ENCODE data around the gene PCBP3.
"Not testable (repeated sequence)": the region's sequence is repeated elsewhere in the genome, so short reads cannot be mapped to it uniquely, and the experiment has no call there.

Gene PCBP3

GRCh38 chr21:45828580-45829570 is 185.3 kb downstream of the PCBP3 start:
- DNase-seq (ENCODE audit: low read depth) = no peak

GRCh38 chr21:45829668-45830067 is 186.1 kb downstream of the PCBP3 start:
- no peak for DNase-seq (ENCODE audit: low read depth)

- DNase-seq (ENCODE audit: low read depth) = no peak
Observed at GRCh38 chr21:45830221-45830640, 186.7 kb downstream of the PCBP3 start.

DNA sequence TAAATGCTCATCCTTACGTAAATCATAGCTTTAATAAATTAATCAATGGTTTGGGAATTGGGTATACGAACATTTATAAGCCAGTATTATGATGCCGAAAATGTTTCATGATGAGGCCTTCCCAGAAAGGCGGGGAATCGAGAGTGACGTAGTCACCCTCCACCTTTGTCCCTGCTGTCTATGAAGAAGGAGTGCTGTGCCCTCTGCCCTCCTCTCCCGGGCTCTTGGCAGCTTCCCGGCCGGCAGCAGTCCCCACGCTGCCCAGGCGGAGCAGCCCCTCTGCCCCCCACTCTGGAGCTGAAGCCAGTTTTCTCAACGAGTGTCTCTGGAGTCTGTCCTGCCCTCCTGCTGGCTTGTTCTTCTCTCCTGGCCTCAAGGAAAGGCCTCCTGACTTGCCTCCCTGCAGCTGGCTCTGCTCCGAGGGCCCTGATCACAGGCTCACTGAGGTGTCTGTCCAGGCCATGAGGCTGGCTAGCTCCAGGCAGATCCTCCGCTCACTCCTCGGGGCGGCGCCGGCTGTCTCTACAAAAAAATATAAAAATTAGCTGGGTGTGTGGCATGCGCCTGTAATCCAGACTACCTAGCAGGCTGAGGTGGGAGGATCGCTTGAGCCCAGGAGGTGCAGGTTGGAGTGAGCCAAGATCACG is 187.3 kb downstream of the PCBP3 start:
- DNase-seq (ENCODE audit: low read depth) = no peak

DNA sequence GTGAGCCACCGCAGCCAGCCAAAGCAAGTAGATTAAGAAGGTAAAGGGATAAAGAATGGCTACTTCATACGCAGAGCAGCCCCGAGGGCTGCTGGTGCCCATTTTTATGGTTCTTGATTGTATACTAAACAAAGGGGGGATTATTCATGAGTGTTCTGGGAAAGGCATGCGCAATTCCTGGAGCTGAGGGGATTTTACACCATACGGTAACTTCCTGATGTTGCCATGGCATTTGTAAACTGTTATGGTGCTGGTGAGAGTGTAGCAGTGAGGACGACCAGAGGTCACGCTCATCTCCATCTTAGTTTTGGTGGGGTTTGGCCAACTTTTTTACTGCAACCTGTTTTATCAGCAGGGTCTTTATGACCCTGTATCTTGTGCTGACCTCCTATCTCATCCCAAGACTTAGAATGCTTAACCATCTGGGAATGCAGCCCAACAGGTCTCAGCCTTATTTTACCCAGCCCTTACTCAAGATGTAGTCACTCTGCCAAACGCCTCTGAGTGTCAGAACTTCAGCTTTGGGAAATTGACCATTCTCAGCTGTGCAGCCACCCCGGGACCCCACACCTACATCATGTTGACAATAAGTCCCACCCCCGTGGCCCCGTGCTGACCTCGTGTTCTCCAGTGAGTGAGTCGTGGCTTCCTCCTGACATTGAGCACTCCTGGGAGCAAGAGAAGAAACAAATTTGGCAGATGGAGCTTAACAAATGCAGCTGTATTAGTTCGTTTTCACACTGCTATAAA is 188.6 kb downstream of the PCBP3 start:
- DNase-seq (ENCODE audit: low read depth) = no peak

DNA sequence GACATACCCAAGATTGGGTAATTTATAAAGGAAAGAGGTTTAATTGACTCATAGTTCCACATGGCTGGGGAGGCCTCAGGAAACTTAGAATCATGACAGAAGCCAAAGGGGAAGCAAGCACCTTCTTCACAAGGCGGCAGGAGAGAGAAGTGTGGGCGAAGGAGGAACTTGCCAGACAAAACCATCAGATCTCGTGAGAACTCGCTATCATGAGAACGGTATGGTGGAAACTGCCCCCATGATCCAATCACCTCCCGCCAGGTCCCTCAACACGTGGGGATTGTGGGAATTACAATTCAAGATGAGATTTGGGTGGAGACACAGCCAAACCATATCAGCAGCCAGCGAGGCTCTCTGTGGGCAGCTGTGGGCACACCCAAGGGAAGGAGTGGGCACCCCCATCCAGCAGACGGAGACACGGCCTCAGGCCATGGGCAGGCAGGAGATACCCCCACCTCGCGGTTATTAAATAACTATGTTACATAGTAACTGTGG is 189.3 kb downstream of the PCBP3 start:
- not testable (repeated sequence) for DNase-seq (ENCODE audit: low read depth)

- no peak for DNase-seq (ENCODE audit: low read depth)
Observed at GRCh38 chr21:45833414-45833813, 189.9 kb downstream of the PCBP3 start.

GRCh38 chr21:45834026-45834715 is 190.6 kb downstream of the PCBP3 start:
- no peak for DNase-seq (ENCODE audit: low read depth)

- no peak for DNase-seq (ENCODE audit: low read depth)
Observed at GRCh38 chr21:45834821-45835293, 191.3 kb downstream of the PCBP3 start.

GRCh38 chr21:45835301-45836267 is 192.1 kb downstream of the PCBP3 start:
- DNase-seq (ENCODE audit: low read depth) = no peak

GRCh38 chr21:45836268-45836655 is 192.7 kb downstream of the PCBP3 start:
- DNase-seq (ENCODE audit: low read depth) = no peak

DNA sequence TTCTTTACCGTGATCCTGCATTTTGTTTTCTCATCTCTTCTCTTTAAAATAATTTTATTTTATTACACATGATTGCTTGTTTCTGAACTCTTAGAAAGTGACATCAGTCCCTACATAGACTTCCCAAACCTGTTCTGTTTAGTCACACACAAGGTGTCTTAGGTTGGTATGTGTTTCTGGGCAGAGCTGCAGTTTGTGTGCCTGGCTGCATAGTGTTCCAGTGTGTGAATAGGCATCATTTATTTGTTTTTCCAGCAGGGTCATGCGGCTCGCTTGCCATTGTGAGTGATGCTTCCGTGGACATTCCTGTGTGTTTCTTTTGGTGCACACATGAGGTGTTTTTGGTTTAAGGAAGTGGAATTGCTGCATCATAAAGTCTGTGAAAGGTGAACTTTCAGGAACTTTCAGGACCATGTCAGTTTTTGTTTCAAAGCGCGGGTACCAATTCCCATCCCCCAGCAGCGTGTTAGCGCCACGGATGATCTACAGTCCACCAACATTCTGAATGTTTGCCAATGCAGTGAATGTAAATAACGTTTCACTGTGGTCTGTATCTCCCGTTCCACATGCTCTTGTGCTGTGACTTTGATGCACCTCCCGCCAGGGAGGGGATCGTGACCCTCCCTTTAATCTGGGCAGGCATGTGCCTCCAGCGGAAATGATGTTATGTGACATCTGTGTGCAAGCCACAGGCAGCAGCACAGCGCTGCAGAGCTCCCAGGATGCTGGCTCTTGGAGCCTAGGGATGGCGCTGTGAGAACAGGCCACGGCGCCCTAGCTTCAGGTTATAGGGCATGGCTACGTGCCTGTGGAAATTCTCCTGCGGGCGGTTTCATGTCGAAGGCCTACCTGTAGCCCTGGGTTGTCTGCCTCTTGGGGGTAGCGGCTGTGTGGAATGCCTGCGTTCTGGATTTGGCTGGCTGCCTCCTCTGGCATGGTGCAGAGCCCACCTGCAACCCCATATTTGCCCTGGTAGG is 193.5 kb downstream of the PCBP3 start:
- no peak for DNase-seq (ENCODE audit: low read depth)

DNA sequence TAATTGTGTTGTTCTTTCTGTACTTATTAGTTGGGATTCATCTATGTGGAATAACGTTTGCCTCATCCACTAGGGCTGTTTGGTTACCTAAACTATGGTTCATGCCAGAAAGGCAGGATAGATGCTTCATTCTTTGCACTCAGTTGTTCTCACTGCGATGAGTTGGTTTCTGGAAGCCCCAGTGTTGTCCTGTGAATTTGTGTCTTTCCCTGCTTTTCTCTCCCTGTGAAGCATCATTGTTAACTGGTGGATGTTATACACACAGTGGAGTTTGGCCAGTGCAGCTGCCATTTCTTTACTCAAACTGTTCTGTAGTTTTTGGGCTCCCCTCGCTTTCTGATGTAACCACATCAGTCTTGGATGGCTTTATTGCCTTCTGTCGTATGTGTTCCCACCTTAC is 194.4 kb downstream of the PCBP3 start:
- DNase-seq (ENCODE audit: low read depth) = no peak

GRCh38 chr21:45838634-45839033 is 195.1 kb downstream of the PCBP3 start:
- no peak for DNase-seq (ENCODE audit: low read depth)

DNA sequence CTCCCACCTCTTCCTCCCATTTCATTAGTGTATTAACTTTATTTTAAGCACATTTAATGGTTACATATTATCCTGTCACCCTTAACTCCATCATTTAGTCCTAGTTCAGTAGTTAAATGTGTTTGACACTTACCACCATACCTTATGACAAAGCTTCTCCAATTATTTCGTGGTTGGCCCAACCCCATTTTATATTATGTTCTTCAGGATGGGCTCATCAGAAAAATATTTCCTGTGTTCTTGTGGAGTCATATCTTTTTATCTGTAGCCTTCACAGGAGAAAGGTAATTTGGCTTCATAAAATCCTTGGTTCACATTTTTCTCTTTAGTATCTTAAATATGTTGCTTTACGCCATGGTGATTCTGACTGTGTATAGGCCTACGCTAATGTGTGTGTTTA is 195.7 kb downstream of the PCBP3 start:
- DNase-seq (ENCODE audit: low read depth) = peak; percentile 49

DNA sequence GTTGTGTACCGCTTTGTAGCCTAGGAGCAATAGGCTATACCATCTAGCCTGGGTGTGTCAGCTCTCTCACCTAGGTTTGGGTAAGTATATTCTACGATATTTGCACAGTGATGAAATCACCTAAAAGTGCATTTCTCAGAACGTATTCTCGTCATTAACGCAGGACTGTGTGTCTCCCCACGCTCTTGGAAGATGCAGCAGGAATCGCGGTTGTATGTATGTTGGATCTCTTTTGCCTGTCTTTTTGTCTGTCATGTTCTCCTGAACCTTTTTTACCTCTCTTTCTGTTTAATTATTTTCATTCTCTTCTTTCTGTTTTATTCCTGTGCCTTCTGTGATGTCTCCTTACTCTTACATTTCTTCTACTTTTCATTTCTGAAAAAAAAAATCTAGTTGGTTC is 197.5 kb downstream of the PCBP3 start:
- no peak for DNase-seq (ENCODE audit: low read depth)

GRCh38 chr21:45843426-45843825 is 199.9 kb downstream of the PCBP3 start:
- no peak for DNase-seq (ENCODE audit: low read depth)

- no peak for DNase-seq (ENCODE audit: low read depth)
Observed at GRCh38 chr21:45844181-45844580, 200.7 kb downstream of the PCBP3 start.

Data from HS-5 (cell line).